Stimulated activated CD4-positive, alpha-beta T cell treated with anti-CD3 and anti-CD28 coated beads, TNF-alpha, amount 100 ng/mL, for 24 hours (primary cell): ENCODE measurements around the gene ATXN1.
"Not testable (repeated sequence)": the region's sequence is repeated elsewhere in the genome, so short reads cannot be mapped to it uniquely, and the experiment has no call there.

Experiments
- DNase-seq, 3 experiments: peaks; one replicate each; pipeline ENCODE4 v3.0.0-alpha.2; 2020; ENCODE audit warnings: low read depth in 3 of 3

Gene ATXN1

DNA sequence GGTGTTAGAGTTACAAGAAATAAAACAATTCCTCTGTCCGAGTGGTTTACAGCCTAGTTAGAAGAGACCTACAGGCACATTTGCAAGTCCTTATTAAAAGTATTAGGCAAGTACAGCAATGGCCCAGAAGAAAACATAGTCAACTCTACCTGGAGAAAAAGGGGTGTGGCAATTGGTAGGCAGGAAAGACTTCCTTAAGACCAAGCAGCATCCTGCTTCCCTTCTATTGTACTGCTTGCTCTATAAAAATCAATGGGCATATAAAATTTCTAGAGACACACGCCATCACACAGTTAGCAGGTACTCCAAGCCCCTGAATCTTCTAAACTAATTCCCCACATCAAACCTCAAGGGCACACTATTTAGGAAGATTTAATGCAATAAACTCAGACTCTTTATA is 185.6 kb downstream of the ATXN1 start:
- no peak for DNase-seq

DNA sequence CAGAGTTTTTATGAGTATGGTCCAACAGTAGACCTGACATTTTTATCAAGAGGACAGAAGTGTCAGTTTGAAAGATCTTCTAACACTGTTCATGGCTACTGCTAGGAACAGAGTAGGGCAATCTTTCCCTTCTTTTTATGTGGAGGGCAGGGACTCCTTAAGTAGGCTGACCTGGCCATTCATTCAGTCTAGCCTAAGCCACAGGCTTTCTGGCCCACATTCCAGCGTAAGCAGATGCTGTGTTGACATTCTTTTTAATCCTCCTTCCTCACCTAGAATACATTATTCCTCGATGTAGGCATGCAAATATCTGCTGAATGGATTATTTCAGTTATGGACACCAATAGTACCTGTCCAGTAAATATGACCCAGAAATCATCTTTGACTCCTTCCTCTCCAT is 188.3 kb downstream of the ATXN1 start:
- no peak for DNase-seq

- DNase-seq: no peak
Observed at GRCh38 chr6:16572317-16572716, 188.9 kb downstream of the ATXN1 start.

DNA sequence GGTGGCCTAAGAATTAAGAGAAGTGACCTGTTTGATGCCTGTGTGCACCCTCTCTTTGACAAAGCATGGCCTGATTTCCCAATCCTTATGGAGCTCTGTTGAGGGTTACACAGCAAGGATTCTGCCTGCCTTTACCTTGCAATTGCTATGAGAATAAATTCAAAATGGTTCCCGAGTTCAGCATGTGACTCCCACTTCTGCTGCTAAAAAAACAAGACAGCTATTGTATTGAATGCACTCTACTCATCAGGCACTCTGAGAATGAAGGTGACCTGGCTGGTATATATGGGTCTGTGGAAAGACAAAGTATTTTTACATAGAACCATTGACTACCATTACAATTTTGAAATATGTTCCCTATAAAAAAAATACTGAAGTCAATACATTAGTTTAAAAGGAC is 190.3 kb downstream of the ATXN1 start:
- no peak for DNase-seq

GRCh38 chr6:16570221-16570553 is 191.1 kb downstream of the ATXN1 start:
- no peak for DNase-seq

DNA sequence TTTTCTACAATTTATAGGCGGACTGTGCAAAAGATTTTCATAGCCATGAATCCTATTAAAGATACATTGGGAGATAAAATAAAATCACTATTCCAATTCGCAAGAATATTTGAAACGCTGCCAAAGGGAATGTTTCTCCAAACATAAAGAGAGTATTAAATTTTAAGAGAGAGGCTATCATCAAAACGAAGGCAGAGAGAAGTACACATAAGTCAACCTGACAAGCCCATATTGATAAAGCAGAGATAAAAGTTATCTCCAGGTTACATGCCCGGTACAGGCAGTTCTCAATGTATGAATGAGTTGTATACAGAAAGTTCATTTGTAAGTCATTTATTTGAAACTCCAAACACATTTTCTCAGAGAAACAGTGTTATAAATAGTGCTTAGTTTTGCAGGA is 193.1 kb downstream of the ATXN1 start:
- DNase-seq: no peak

DNA sequence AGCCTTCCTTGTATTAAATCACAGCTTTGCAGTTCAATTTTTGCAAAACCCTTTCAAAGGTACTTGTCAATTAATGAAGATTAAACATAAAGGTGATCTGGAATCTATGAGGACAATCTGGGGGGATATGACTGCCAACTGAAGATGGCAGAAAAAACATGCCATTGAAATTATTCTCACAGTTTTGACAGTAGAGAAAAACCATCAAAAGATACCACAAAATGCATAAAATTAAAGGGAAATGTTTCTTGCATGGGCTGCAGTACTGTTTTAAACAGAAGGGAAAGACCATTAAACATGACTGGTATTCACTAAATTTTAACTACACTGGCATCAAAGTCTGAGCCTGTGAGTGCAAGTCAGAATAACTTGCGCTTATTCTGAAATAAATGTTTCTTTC is 194.2 kb downstream of the ATXN1 start:
- no peak for DNase-seq

- DNase-seq: no peak
Observed at GRCh38 chr6:16564436-16564835, 196.8 kb downstream of the ATXN1 start.

DNA sequence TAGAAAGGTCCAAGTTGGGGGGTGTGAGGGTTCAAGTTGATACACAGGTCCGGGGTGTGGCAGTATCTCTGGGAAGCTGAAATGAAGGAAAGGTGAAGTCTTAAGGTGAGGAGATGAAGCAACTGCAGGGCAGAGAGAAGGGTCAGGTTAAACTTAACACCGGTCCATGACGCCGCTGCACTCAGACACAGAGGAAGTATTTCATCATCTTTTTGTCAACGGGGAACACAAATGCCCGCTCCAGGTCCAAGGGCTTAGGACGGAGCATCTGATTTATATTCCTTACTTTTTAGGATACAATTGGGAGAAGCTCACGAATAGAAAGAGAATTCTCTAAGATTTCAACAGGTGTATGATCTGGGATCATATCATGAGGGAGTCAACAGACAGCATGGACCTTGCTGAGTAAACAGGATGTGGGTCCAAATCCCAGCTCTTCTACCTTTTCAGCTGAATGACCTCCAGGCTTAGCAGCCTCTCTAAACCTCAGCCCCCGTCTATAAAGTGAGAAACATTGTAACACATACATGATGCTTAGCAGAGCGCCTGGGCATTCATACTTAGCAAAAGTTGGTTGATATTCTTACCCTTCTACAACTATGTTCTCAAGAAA is 197.5 kb downstream of the ATXN1 start:
- DNase-seq: no peak

- no peak for DNase-seq
Observed at GRCh38 chr6:16562498-16562897, 198.8 kb downstream of the ATXN1 start.

DNA sequence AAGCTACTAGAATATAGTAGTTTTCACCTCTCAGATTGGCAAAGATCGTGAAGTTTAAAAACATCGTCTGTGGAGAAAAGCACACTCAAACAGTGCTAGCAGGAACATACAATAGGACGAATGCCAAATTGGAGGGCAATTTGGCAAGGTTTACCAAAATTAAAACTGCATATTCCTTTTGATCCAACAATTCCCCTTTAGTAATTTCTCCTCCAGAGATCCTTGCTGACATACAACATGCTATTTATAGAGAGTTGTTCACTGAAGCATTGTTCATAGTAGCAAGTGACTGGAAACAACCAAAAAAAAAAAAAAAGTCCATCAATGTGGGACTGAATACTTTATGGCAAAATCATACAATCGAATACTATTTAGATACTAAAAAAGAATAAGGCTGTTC is 202.2 kb downstream of the ATXN1 start:
- no peak for DNase-seq

- DNase-seq: no peak
Observed at GRCh38 chr6:16555550-16555949, 205.7 kb downstream of the ATXN1 start.

DNA sequence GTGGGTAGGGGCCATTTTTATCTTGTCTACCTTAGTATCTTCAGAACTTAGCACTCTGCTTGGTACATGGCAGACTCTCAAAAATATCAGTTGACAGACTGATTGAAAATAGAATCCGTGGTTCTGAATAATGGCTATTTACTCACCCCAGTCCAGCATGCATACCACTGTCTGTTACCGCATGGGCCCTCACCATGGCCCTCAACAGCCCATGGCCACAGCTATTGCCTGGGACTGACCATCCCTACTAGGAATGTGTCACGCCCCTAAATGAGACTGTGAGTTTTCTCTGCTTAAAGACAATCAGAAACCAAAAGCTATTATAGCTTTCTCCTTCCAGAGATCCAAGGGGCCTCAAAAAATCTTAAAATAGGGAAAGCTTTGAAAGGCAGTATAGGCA is 207.7 kb downstream of the ATXN1 start:
- no peak for DNase-seq

GRCh38 chr6:16551466-16551865 is 209.8 kb downstream of the ATXN1 start:
- DNase-seq: no peak

DNA sequence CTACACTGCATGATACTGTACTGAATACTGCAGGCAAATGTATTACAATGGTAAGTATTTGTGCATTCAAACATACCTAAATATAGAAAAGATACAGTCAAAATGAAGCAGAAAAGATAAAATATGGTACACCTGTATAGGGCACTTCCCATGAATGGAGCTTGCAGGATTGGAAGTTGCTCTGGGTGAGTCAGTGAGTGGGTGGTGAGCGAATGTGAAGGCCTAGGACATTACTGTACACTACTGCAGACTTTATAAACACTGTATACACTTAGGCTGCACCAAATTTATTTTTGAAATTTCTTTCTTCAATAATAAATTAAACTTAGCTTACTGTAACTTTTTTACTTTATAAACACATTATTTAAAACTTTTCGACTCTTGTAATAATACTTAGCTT is 213.1 kb downstream of the ATXN1 start:
- no peak for DNase-seq

GRCh38 chr6:16547587-16547986 is 213.7 kb downstream of the ATXN1 start:
- no peak for DNase-seq

DNA sequence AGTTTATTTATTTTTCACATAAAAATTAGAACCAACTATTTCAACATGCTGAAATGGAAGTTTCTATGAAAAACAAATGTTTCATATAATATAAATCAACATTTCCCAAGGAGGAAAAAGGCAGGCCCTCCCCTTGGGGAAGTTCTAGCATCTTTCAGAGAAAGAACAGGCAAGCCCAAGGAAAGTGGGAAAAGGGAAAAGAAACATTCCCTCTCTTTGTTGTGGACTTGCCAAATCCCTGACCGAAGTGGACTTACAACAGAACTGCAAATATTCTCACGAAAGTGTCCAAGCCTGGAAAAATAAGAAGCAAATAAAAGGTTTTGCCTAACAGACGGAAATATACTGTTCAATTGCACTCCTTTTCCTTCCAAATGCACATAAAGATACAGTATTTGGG is 214.4 kb downstream of the ATXN1 start:
- no peak for DNase-seq

DNA sequence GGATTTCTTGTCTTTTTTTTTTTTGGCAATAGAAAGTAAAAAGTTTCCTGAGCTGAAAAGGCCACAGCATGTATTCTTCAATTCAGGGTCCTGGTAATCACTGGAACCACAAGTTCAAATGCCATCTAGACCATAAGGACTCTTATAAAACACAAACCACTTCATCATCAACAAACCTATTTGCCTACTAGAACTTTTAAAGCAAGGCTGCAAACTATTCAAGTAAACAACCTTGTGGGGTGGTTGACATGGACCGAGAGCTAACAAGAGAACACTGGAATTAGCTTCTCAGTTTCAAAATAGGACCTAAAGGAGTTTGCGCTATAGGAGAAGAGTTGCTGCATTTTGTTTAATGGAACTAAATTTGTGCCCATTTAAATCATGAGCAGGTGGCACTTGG is 215.9 kb downstream of the ATXN1 start:
- DNase-seq: no peak

- no peak for DNase-seq
Observed at GRCh38 chr6:16544521-16544920, 216.7 kb downstream of the ATXN1 start.

- DNase-seq: no peak
Observed at GRCh38 chr6:16544006-16544405, 217.3 kb downstream of the ATXN1 start.

- DNase-seq: no peak
Observed at GRCh38 chr6:16543521-16543920, 217.7 kb downstream of the ATXN1 start.

DNA sequence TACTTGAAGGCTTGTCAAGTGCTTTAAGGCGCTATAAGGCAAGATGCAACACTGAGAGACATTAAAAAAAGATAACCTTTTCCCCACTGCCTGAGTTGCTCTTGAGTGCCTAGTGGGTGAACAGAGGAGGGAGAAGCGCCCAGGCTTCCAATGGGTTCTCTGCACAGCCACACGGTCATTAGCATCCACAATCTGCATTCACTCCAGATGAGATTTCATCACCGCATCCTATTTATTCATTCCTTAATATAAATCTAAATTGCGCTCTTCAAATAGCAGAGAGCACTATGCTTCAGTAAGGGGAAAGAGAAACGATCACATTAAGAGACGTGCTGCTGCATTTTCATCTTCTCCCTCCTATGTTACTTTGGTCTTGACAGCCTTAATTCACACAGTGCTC is 219.2 kb downstream of the ATXN1 start:
- no peak for DNase-seq

DNA sequence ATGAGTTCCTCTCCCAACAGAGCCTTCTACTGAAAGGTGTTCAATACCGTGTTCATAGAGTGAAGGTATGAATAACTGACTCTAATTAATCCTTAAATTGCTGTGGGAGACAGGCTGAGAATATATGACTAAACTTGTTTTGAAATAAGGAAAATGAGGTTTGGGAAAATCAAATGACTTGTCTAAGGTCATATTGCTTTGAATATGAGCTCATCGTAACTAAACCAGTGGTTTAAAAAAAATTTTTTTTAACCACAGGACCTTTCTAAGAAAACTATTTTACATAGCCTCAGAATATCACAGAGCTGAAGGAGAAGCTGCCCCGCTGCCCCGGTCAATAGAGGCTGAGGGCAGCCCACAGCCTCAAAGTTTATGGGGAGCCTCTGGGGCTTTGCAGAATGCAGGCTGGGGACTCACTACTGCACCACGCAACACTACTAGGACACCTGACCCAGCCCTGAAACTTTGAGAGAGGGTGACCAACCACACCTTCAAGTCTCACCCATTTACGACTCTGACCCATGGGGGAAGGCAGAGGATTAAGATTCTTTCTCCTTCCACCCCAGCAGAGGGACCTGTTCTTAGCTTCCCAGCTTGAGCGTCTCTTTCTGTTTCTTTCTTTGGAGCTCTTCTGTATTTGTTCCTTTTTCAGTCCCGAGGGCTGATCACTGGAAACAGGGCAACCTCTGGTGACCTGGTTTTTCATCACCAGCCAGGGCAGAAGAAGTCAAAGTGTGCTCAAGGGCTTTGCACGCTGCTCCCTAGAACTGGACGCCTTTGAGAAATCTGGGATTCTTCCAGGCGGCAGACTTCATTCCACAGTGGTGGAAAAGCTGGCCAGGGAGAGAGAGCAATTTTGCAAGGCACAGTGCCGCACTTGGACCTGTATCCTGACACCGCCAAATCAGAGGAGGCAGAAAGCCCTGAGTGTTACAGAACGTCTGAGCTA is 220.2 kb downstream of the ATXN1 start:
- DNase-seq: no peak

- DNase-seq: not testable (repeated sequence)
Observed at GRCh38 chr6:16540383-16540782, 220.9 kb downstream of the ATXN1 start.
